NCI-H2227 (cell line): Measurements from ENCODE around the gene GOLGA5.
A peak's percentile ranks its signal among the peaks of the same experiment; 100 is the strongest.
"Not testable (repeated sequence)": the region's sequence is repeated elsewhere in the genome, so short reads cannot be mapped to it uniquely, and the experiment has no call there.

ENCODE experiments used
- DNase-seq: peaks from one replicate; lab custom pipeline; 2025; ENCODE audit not compliant: unreplicated experiment; lab: John Stamatoyannopoulos, UW

Gene GOLGA5

DNA sequence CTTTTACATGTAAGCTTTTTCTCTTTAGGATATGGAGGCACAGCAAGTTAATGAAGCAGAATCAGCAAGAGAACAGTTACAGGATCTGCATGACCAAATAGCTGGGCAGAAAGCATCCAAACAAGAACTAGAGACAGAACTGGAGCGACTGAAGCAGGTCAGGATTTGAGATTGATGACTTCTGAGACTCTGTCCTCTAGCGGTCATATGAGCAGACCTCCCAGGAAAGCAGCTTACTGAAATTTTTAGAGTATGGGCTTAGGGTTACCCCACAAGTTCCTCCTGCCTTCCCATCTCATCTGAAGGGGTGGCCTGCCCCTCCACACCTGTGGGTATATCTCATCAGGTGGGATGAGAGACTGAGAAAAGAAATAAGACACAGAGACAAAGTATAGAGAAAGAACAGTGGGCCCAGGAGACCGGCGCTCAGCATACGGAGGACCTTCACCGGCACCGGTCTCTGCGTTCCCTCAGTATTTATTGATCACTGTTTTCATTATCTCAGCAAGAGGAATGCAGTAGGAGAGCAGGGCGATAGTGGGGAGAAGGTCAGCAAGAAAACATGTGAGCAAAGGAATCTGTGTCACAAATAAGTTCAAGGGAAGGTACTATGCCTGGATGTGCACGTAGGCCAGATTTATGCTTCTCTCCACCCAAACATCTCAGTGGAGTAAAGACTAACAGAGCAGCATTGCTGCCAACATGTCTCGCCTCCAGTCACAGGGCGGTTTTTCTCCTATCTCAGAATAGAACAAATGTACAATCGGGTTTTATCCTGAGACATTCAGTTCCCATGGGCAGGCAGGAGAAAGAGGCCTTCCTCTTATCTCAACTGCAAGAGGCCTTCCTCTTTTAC is 25.8 kb downstream of the GOLGA5 start:
- DNase-seq, result not testable (repeated sequence)

DNA sequence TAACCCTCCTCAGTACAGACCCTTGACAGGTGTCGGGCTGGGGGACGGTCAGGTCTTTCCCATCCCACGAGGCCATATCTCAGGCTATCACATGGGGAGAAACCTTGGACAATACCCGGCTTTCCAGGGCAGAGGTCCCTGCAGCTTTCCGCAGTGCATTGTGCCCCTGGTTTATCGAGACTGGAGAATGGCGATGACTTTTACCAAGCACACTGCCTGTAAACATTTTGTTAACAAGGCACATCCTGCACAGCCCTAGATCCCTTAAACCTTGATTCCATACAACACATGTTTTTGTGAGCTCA is 26.4 kb downstream of the GOLGA5 start:
- DNase-seq, result not testable (repeated sequence)

DNA sequence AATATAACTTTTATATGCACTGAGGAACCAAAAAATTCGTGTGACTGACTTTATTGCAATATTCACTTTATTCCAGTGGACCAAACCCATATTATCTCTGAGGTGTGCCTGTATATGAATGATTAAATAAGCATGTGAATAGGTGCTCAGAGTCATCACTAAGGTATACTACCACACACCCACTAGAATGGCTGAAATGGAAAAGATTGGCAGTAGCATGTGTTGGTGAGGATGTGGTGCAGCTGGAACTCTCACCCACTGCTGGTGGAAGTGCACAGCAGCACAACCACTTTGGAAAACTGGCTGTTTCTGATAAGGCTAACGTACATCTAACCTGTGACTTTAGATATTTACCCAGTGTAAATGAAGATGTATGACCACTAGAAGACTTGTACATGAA is 36.8 kb downstream of the GOLGA5 start:
- DNase-seq, result no peak

DNA sequence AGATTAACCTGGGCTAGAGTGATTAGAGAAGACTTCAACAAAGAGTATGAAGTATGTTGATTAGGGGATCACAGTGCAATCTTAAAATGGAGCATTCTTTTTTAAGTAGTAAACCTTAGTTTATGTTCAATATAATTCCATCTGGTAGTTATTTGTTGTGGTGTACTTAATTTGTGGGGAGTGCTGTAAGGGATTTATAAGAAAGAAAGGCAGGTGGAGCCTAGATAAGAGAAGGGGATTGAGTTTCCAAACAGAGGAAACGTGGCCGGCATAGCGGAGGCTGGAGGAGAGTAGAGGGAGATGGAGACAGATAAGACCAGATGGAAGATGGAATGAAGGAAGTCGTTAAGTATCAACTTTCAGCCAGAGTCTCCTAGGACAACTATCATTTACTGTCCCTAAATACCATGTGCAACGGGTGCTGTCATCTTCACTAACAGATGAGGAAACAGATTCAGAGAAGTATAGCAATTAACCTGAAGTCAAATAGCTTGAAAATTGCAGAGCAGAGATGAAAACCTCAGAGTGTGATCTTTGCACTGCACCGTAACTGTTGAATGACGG is 38.1 kb downstream of the GOLGA5 start:
- no peak for DNase-seq

DNA sequence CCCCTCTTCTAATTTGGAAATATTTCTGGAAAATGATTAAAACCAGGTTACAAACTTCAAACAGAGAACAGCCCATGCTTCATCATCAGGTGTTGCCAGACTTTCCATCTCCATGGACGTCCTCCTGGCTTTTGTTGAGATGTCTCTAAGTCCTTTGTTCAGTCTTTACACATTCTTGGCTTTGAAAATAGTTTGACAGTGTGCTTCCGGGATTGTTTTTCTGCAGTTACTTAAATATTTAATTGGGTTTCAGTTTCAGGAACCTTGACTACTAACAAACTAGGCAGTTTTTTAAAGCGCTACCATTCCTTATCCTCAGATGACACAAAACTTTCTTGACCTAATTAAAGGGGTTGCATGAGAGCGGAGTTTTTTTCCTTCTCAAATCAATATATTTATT is 47.8 kb downstream of the GOLGA5 start:
- DNase-seq, result no peak

DNA sequence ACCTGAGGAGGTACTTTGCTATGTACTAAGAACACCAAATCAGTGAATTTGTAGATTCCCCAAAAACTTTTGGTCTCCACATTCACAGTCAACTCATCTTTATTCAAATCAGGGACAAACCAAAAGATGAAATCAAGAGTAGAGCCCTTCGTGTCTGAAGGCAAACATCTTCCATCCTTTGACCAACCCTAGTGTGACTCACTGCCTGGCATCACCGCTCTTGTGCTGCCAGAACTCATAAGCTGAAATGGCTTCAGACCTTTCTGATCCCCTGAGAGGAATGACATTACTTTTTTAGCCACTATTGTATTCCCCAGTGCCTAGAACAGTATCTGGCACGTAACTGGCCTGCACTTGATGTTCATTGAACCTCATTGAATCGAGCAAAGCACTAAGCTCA is 50.1 kb downstream of the GOLGA5 start:
- no peak for DNase-seq

DNA sequence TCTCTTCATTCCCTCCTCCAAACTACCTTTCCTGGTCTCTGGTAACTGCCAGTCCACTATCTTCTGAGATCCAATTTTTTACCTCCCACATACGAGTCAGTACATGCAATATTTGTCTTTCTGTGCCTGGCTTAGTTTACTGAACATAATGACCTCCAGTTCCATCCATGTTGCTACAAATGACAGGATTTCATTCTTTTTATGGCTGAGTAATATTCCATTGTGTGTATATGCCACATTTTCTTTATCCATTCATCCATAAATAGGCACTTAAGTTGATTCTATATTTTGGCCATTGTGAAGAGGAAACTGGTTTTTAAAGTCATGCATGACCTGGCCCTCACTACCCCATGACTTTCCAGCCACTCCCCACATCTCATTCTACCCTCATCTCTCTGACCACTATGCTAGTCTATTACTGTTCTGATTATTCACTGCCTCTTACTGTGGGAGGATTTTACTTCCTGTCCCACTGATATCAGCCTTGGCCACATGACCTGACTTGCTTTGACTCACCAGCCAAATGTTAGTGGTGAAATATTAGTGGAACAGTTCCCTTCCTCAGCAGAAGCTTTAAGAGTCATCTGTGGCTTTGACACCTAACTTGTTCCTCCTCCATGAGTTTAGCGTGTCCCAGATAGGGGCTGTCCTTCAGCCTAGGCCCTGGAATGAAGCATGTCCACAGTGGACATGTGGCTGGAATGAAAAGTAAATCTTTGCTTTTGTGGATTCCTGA is 52.2 kb downstream of the GOLGA5 start:
- DNase-seq, result no peak

GRCh38 chr14:92847278-92847677 is 53.2 kb downstream of the GOLGA5 start:
- DNase-seq, result no peak

- peak; percentile 40 for DNase-seq
Measured at GRCh38 chr14:92847749-92848148, 53.6 kb downstream of the GOLGA5 start.

DNA sequence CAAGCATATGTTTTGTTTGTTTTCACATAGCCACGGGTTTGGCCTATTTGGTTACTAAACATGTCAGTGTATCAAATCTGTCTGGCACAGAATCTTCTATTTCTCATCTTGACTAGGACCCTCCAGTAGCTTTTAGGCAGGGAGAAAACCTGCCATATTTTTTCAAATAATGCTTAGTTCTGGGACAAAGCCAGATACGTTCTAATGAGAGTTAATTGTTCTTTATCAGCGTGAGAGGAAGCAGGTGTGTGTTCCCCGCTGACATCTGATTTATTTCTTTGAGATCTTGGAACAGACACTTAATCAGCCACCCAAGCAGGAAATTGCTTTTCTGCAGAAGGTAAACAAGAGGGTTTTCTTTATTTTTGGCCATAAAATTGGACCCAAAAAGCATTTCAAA is 54.8 kb downstream of the GOLGA5 start:
- DNase-seq, result no peak

DNA sequence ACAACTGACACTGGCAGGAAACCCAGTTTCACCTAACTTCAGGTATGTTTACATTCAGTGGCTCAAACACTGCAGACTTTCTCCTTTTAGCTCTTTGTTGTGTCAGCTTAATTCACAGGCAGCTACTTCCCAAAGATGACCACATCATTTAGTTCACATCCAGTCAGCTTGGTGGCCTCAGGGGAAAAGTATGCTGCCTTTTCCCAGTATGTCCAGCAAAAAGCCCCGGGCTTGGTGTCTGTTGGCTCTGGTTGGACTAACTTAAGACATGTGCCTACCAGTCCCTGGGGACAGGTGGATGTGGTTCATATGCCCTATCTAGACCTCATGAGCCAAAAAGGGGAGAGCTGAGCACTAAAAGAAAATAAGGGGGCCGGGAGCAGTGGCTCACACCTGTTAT is 56.4 kb downstream of the GOLGA5 start:
- DNase-seq, result no peak

- not testable (repeated sequence) for DNase-seq
Measured at GRCh38 chr14:92853136-92853535, 59.0 kb downstream of the GOLGA5 start.

- DNase-seq, result no peak
Measured at GRCh38 chr14:92860049-92860840, 66.1 kb downstream of the GOLGA5 start.

- no peak for DNase-seq
Measured at GRCh38 chr14:92861856-92862745, 68.0 kb downstream of the GOLGA5 start.

GRCh38 chr14:92863286-92864080 is 69.4 kb downstream of the GOLGA5 start:
- DNase-seq, result no peak

- DNase-seq, result no peak
Measured at GRCh38 chr14:92865674-92866073, 71.6 kb downstream of the GOLGA5 start.

- DNase-seq, result no peak
Measured at GRCh38 chr14:92866181-92866752, 72.2 kb downstream of the GOLGA5 start.

DNA sequence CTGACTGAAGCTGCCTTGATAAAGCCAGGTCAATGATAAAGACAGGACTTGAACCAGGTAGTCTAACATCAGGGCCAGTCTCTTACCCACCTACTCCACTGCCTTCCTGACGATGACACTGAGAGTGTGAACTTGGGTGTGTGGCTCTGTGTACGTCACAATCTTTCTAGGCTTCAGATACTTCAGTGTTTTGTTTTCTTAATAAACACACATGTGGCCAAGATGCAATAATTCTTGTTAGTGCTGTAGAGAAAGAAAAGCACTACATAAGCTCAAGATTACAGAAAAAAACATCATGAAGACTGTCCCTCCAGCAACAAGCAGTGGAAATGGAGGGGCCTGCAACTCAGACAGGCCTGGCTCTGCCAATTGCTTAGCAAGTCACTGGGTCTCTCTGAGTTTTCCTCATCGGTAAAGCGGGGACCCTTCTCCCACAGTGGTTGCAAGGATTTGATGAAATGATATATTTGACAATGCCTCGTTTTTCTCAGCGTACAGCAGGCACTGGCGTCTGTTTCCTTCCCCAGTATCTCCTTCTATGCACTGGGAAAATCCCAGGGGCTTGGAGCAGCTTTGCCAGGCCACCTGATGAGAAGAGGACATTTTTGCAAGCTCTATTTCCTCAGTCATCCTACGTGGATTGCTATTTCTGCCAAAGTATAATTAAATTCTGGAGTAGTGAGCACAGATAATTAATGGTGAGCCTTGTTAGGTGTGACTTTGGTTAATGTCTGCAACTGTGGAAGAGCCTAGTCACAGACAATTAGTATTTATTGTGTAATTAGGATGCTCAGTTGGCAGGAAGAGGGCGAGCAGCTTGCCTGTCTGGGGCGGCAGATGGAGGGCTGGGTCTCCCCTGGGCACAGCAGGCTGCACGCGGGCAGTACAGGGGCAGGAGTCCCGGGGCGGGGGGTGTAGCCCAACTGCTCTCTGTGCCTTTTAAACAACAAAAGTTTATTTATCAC is 73.1 kb downstream of the GOLGA5 start:
- no peak for DNase-seq
